BJ (cell line): ENCODE results near the gene ABAT. TPM values are rescaled to one million over a fixed set of nuclear protein-coding genes. Genes with fewer than 3 reads are reported as not detected.
A peak's percentile ranks its signal among the peaks of the same experiment; 100 is the strongest.
"Not testable (repeated sequence)": the region's sequence is repeated elsewhere in the genome, so short reads cannot be mapped to it uniquely, and the experiment has no call there.

Experiments used
- CTCF ChIA-PET: fragments of 350-600 bp; formaldehyde crosslinking; extraction: SDS; loops from one replicate; lab custom pipeline; 2021; ENCODE audit warnings: antibody characterized with exemption, inconsistent platforms; lab: Yijun Ruan, JAX
- POLR2A ChIA-PET: fragments of 300-600 bp; sonication (Branson Sonifier 250); formaldehyde crosslinking; extraction: SDS; loops from one replicate; lab custom pipeline; 2021; ENCODE audit warnings: antibody characterized with exemption; lab: Charles Lee
- DNase-seq: peaks from one replicate; pipeline ENCODE4 v3.0.0-alpha.2; 2011; ENCODE audit warnings: low read depth
- H3K27me3 ChIP-seq: 2 replicates; pipeline ENCODE4 v1.6.0; 2011; ENCODE audit warnings: low read length; ENCODE audit not compliant: control insufficient read depth, insufficient read depth
- H3K36me3 ChIP-seq: 2 replicates; pipeline ENCODE4 v1.5.1; 2011; ENCODE audit warnings: low read length; ENCODE audit not compliant: control insufficient read depth, insufficient read depth
- H3K4me3 ChIP-seq: 2 replicates; pipeline ENCODE4 v1.5.1; 2011; ENCODE audit warnings: low read depth, mild to moderate bottlenecking, control low read depth, low read length
- polyA plus RNA-seq: library from polyadenylated mRNA; depleted of rRNA; stranded (reverse); fragments of >200 nt; gene quantifications from 2 replicates; pipeline ENCODE4 v1.2.3, GENCODE V29; 2011
- TF ChIP-seq, protein P1 (sequence below): IDR thresholded peaks from 2 replicates; pipeline ENCODE4 v1.5.1; 2011; ENCODE audit warnings: low read depth, mild to moderate bottlenecking, control low read depth, inconsistent platforms, low read length, moderate library complexity; ENCODE audit not compliant: insufficient read depth

ABAT gene
- polyA plus RNA-seq, 1 experiment = 3.5 TPM

GRCh38 chr16:8742068-8742467 is 67.7 kb downstream of the ABAT start:
- H3K36me3 ChIP-seq = no peaks in the 10 kb centered on the region
- CTCF ChIA-PET = interaction anchor here (0.9 kb wide), 1 partner anchor 10 kb away, joined by 3 read pairs; no protein-coding TSS in a partner anchor

DNA sequence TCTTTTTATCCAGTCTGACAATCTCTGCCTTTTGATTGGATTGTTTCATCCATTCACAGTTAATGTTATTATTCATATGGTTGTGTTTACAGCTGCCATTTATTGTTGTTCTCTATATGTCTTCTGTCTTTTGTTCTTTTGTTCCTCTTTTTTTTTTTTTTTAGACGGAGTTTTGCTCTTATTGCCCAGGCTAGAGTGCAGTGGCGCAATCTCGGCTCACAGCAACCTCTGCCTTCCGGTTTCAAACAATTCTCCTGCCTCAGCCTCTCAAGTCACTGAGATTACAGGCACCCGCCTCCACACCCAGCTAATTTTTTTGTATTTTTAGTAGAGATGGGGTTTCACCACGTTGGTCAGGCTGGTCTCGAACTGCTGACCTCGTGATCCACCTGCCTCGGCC is 74.5 kb downstream of the ABAT start:
- H3K36me3 ChIP-seq, H3K4me3 ChIP-seq, POLR2A ChIA-PET, H3K27me3 ChIP-seq, DNase-seq: not testable (repeated sequence)
- CTCF ChIA-PET = interaction anchor here (1.4 kb wide), 1 partner anchor 20 kb away, joined by 3 read pairs; no protein-coding TSS in a partner anchor

More at GRCh38 chr16:8742068-8742467, 67.7 kb downstream of the ABAT start:
- H3K4me3 ChIP-seq = no peak overlapping the region
- POLR2A ChIA-PET = no interaction called here
- TF ChIP-seq, protein P1, sequence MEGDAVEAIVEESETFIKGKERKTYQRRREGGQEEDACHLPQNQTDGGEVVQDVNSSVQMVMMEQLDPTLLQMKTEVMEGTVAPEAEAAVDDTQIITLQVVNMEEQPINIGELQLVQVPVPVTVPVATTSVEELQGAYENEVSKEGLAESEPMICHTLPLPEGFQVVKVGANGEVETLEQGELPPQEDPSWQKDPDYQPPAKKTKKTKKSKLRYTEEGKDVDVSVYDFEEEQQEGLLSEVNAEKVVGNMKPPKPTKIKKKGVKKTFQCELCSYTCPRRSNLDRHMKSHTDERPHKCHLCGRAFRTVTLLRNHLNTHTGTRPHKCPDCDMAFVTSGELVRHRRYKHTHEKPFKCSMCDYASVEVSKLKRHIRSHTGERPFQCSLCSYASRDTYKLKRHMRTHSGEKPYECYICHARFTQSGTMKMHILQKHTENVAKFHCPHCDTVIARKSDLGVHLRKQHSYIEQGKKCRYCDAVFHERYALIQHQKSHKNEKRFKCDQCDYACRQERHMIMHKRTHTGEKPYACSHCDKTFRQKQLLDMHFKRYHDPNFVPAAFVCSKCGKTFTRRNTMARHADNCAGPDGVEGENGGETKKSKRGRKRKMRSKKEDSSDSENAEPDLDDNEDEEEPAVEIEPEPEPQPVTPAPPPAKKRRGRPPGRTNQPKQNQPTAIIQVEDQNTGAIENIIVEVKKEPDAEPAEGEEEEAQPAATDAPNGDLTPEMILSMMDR = no peak
- no peaks in the 10 kb centered on the region for H3K27me3 ChIP-seq
- no peak for DNase-seq

GRCh38 chr16:8751481-8752311 is 77.3 kb downstream of the ABAT start:
- no peaks in the 10 kb centered on the region for H3K36me3 ChIP-seq
- no peak overlapping the region for H3K4me3 ChIP-seq
- peak; percentile 56 for DNase-seq
- POLR2A ChIA-PET = no interaction called here
- CTCF ChIA-PET = interaction anchor here (0.7 to 1.1 kb wide), 4 partner anchors 10 to 128 kb away, joined by 3 to 5 read pairs (median 4); no protein-coding TSS in a partner anchor
- TF ChIP-seq, protein P1 = no peak
- no peaks in the 10 kb centered on the region for H3K27me3 ChIP-seq

- no peak overlapping the region for H3K4me3 ChIP-seq
- no peaks in the 10 kb centered on the region for H3K36me3 ChIP-seq
- DNase-seq = no peak
- ChIA-PET CTCF (interaction anchor here (0.7 to 1.1 kb wide), 2 partner anchors 11 to 92 kb away, joined by 3 to 5 read pairs; no protein-coding TSS in a partner anchor), POLR2A (no interaction called here)
- no peaks in the 10 kb centered on the region for H3K27me3 ChIP-seq
- TF ChIP-seq, protein P1 = no peak
Measured at GRCh38 chr16:8752706-8753105, 78.3 kb downstream of the ABAT start.

DNA sequence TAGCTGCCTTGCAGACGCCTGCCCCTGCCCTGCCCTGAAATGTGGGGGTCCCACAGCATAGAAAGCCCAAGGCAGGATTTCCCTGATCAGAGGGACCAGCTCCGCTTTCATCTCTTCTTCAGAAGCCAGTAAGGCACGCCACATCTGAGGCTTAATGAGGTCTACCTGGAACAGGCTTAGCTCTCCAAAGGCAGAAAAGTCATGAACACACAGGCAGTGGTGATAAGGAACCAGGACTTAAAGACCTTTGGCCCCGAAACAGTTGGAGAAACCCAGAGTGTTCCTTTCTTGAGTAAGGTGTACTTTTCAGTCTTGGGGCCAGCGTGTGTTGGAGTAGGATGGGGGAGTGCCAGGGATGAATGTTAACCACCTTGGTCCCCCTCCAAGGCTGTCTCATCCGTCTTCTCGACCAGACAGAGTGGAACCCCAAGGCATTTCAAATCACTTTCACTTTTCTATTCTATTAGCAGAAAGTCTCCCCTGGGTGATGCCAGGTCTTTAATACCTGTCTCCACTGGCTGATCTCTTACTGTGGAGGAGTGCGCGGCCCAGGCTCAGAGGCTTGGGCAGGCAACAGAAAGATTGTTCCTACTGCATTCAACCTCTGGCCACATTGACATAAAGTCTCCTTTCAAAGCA is 79.1 kb downstream of the ABAT start:
- no peak for DNase-seq
- CTCF ChIA-PET = no interaction called here
- TF ChIP-seq, protein P1 = no peak
- Histone ChIP-seq H3K27me3 (no peaks in the 10 kb centered on the region), H3K36me3 (no peaks in the 10 kb centered on the region), H3K4me3 (no peak overlapping the region)
- POLR2A ChIA-PET = no interaction called here
